CD4-positive, alpha-beta memory T cell (primary cell): Measurements from ENCODE around the gene CDK6. TPM values are rescaled to one million over a fixed set of nuclear protein-coding genes. Genes with fewer than 3 reads are reported as not detected.

Experiments used
- CTCF ChIA-PET: fragments of 350-600 bp; sonication (Branson Sonifier 250); formaldehyde crosslinking; loops from one replicate; lab custom pipeline; 2021; ENCODE audit warnings: inconsistent platforms; ENCODE audit not compliant: partially characterized antibody; lab: Charles Lee
- POLR2A ChIA-PET: fragments of 350-600 bp; sonication (Branson Sonifier 250); formaldehyde crosslinking; loops from one replicate; lab custom pipeline; 2021; ENCODE audit not compliant: partially characterized antibody; lab: Charles Lee
- DNase-seq, 5 donors: peaks; one replicate each; pipeline versions ENCODE4 v3.0.0 to v3.0.0-alpha.2; 2020 to 2022; ENCODE audit warnings: mixed read lengths in 1 of 5
- H3K27ac ChIP-seq: one replicate; pipeline ENCODE4 v1.7.0; 2013; ENCODE audit warnings: low read depth, low read length
- H3K27me3 ChIP-seq: 2 replicates; pipeline ENCODE4 v1.7.0; 2013; ENCODE audit warnings: mild to moderate bottlenecking, low read length, moderate library complexity; ENCODE audit not compliant: insufficient read depth
- H3K36me3 ChIP-seq: 2 replicates; pipeline ENCODE4 v1.7.0; 2013; ENCODE audit warnings: mild to moderate bottlenecking, low read length, moderate library complexity; ENCODE audit not compliant: insufficient read depth
- H3K4me1 ChIP-seq: 2 replicates; pipeline ENCODE4 v1.7.0; 2013; ENCODE audit warnings: mild to moderate bottlenecking, low read length, moderate library complexity; ENCODE audit not compliant: insufficient read depth
- H3K4me3 ChIP-seq, 2 donors: one replicate each; pipeline ENCODE4 v1.7.0; 2013; ENCODE audit warnings: low read length in 2 of 2, mild to moderate bottlenecking in 1 of 2
- H3K9me3 ChIP-seq, 2 donors: one replicate each; pipeline ENCODE4 v1.7.0; 2013; ENCODE audit warnings: low read length in 2 of 2, control low read depth in 1 of 2; ENCODE audit not compliant: control insufficient read depth in 1 of 2
- H3K27ac Mint-ChIP-seq, 7 donors: one replicate each; pipeline ENCODE4 v1.8.0; 2020 to 2021; ENCODE audit warnings: mixed read lengths in 7 of 7, mild to moderate bottlenecking in 6 of 7, inconsistent platforms in 3 of 7, moderate library complexity in 3 of 7
- H3K27me3 Mint-ChIP-seq, 2 donors: one replicate each; pipeline ENCODE4 v1.8.0; 2020 to 2021; ENCODE audit warnings: mixed read lengths in 2 of 2
- H3K36me3 Mint-ChIP-seq, 2 donors: one replicate each; pipeline ENCODE4 v1.8.0; 2020 to 2021; ENCODE audit warnings: mixed read lengths in 2 of 2, inconsistent platforms in 1 of 2, mild to moderate bottlenecking in 1 of 2
- H3K4me1 Mint-ChIP-seq, 4 donors: one replicate each; pipeline ENCODE4 v1.8.0; 2020 to 2021; ENCODE audit warnings: mixed read lengths in 4 of 4, mild to moderate bottlenecking in 1 of 4
- H3K4me3 Mint-ChIP-seq, 8 donors: one replicate each; pipeline ENCODE4 v1.8.0; 2020 to 2021; ENCODE audit warnings: mixed read lengths in 8 of 8, mild to moderate bottlenecking in 7 of 8, moderate library complexity in 6 of 8, inconsistent platforms in 3 of 8
- H3K9me3 Mint-ChIP-seq, 8 donors: one replicate each; pipeline ENCODE4 v1.8.0; 2020 to 2021; ENCODE audit warnings: mixed read lengths in 8 of 8, mild to moderate bottlenecking in 5 of 8, inconsistent platforms in 3 of 8, moderate library complexity in 1 of 8
- intact Hi-C: fragments of 100-400 bp; cut with micrococcal nuclease; formaldehyde crosslinking; loops from one replicate; pipeline ENCODE4 v1.15.1; 2023
- polyA plus RNA-seq, 2 donors: library from polyadenylated mRNA; unstranded; fragments of 300-500 nt; fragmentation: Illumina TruSeq; gene quantifications; one replicate each; pipeline ENCODE4 v1.2.3, GENCODE V29; 2021
- total RNA-seq, 2 experiments: library from RNA; stranded (reverse); gene quantifications; one replicate each; pipeline ENCODE4 v1.2.3, GENCODE V29; 2021

Gene CDK6
- total and polyA plus RNA-seq, 4 experiments from 2014 or later, result 18.4 to 23.6 (median 21.1) TPM

- H3K27ac ChIP-seq, result peak overlapping the region; percentile 32
- no peak for DNase-seq
- H3K4me1 Mint-ChIP-seq, result peaks cover 65 to 82% (median 75%) of the 10 kb centered on the region in 4 donors
- no peaks in the 10 kb centered on the region for H3K27me3 ChIP-seq
- H3K4me3 Mint-ChIP-seq, result peak overlapping the region in 5 of 8 donors; percentile 4 to 52 (median 27)
- peaks cover 73% of the 10 kb centered on the region for H3K4me1 ChIP-seq
- intact Hi-C loops, result loop anchor here (2.0 to 5.0 kb wide), 2 partner anchors 40 to 62 kb away; no protein-coding TSS in a partner anchor
- ChIA-PET POLR2A (no interaction called here), CTCF (interaction anchor here (2.3 kb wide), 1 partner anchor 151 kb away, joined by 9 read pairs; no protein-coding TSS in a partner anchor)
- no peaks in the 10 kb centered on the region for H3K9me3 ChIP-seq
- H3K4me3 ChIP-seq, result no peak overlapping the region
- no peaks in the 10 kb centered on the region for H3K9me3 Mint-ChIP-seq
- H3K27me3 Mint-ChIP-seq, result no peaks in the 10 kb centered on the region
- H3K36me3 Mint-ChIP-seq, result peaks cover 0 to 3% of the 10 kb centered on the region in 2 donors
- H3K27ac Mint-ChIP-seq, result peak overlapping the region; percentile 54 to 91 (median 76)
- H3K36me3 ChIP-seq, result no peaks in the 10 kb centered on the region
These were observed 154.0 kb downstream of the CDK6 start for GRCh38 chr7:92682330-92682729.

DNA sequence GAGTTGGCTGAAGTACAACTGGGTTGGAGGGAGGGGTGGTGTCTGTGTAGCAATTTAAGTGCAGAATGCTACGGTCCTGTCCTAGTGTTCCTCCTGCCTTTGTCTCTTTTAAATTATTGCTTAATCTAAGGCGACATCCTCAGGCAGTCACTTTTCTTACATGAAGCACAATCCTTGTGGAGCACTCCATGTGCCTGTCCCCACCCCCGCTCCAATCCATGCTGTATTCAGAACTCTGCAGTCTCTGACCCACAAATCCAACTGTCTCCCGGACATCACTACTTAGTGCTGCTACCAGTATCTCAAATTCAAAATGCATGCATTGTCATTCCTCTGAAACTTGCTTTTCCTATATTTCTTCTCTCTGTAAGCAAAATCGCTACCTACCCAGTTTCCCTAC, 154.7 kb downstream of the CDK6 start:
- intact Hi-C loops, result loop anchor here (2.0 to 5.0 kb wide), 2 partner anchors 39 to 61 kb away; no protein-coding TSS in a partner anchor

DNA sequence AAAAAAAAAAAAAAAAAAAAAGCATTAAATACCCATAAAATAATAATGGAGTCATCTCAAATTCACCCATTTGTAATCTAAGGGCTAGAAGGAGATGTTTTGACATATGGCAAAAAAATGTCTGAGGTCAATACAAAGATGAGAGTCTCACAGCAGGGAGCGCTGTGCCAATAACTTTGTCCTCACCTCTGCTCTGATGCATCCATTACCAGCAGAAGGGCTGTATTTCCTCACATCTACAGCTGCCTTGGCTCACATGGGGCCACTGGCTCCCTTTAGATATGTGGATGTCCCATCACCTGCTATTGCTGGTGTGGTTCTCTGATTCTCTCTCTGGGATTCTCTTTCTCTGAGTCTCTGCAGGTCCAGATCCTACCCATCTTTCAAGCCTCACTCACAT, 155.9 kb downstream of the CDK6 start:
- Histone ChIP-seq H3K27ac (no peak overlapping the region), H3K36me3 (no peaks in the 10 kb centered on the region), H3K4me1 (peaks cover 57% of the 10 kb centered on the region), H3K4me3 (no peak overlapping the region), H3K27me3 (no peaks in the 10 kb centered on the region), H3K9me3 (no peaks in the 10 kb centered on the region)
- Mint-ChIP-seq H3K9me3 (no peaks in the 10 kb centered on the region), H3K4me3 (no peak overlapping the region), H3K36me3 (peaks cover 0 to 3% of the 10 kb centered on the region in 2 donors), H3K27me3 (no peaks in the 10 kb centered on the region), H3K27ac (peak overlapping the region in 2 of 7 donors; percentile 38 to 54), H3K4me1 (peaks cover 52 to 63% (median 60%) of the 10 kb centered on the region in 4 donors)
- ChIA-PET CTCF (interaction anchor here (0.9 to 2.3 kb wide), 2 partner anchors 10 to 153 kb away, joined by 4 to 9 read pairs; no protein-coding TSS in a partner anchor), POLR2A (interaction anchor here (1.3 kb wide), 1 partner anchor 152 kb away, joined by 4 read pairs; no protein-coding TSS in a partner anchor)
- intact Hi-C loops, result loop anchor here (5.0 kb wide), 1 partner anchor 38 kb away; no protein-coding TSS in a partner anchor
- no peak for DNase-seq

More for the DNA sequence above, 154.7 kb downstream of the CDK6 start:
- peak overlapping the region; percentile 15 to 91 (median 74) for H3K27ac Mint-ChIP-seq
- CTCF ChIA-PET, result interaction anchor here (2.3 kb wide), 1 partner anchor 151 kb away, joined by 9 read pairs; no protein-coding TSS in a partner anchor
- no peaks in the 10 kb centered on the region for H3K9me3 Mint-ChIP-seq
- peaks cover 0 to 3% of the 10 kb centered on the region in 2 donors for H3K36me3 Mint-ChIP-seq
- H3K27me3 Mint-ChIP-seq, result no peaks in the 10 kb centered on the region
- H3K4me1 Mint-ChIP-seq, result peaks cover 62 to 75% (median 69%) of the 10 kb centered on the region in 4 donors
- Histone ChIP-seq H3K4me3 (no peak overlapping the region), H3K27me3 (no peaks in the 10 kb centered on the region), H3K27ac (no peak overlapping the region), H3K9me3 (no peaks in the 10 kb centered on the region), H3K4me1 (peaks cover 66% of the 10 kb centered on the region), H3K36me3 (no peaks in the 10 kb centered on the region)
- DNase-seq, result no peak
- POLR2A ChIA-PET, result interaction anchor here (1.3 kb wide), 1 partner anchor 151 kb away, joined by 4 read pairs; no protein-coding TSS in a partner anchor
- H3K4me3 Mint-ChIP-seq, result peak overlapping the region in 4 of 8 donors; percentile 7 to 50 (median 24)

DNA sequence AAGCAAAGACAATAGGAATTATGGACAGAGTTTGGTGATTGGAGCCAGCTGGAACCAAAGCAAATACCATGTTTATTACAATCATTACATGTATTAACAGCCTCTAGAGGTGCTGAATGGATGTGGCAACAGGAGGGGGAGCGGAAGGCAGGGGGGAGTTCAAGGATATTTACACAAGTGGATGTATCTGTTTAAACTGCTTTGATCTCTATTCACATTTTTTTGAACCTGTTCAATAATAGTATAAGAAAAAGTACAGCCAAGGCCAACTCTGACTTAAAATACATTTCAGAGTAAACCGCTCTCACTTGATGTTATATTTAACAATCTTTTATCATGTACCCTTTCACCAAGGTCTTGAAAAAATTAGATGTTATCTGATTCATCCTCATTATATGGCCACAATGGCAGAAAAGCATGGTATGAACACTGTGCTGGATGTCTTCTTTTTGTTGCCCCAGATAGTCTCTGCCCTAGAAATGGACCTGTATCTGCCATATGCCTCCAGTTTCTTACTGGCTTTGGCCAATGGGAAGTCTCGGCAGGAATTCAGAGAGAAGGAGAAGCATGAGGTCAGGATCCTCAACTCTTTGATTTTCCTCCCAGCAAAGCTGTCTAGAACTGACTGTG, 158.0 kb downstream of the CDK6 start:
- Mint-ChIP-seq H3K27ac (no peak overlapping the region), H3K9me3 (no peaks in the 10 kb centered on the region), H3K36me3 (peaks cover 2 to 9% of the 10 kb centered on the region in 2 donors), H3K27me3 (no peaks in the 10 kb centered on the region), H3K4me1 (peaks cover 37 to 43% (median 42%) of the 10 kb centered on the region in 4 donors), H3K4me3 (peak overlapping the region in 1 of 8 donors; percentile 2)
- Histone ChIP-seq H3K4me3 (no peak overlapping the region), H3K9me3 (no peaks in the 10 kb centered on the region), H3K27me3 (no peaks in the 10 kb centered on the region), H3K36me3 (no peaks in the 10 kb centered on the region), H3K4me1 (peaks cover 37% of the 10 kb centered on the region), H3K27ac (no peak overlapping the region)
- DNase-seq, result no peak
- POLR2A ChIA-PET, result no interaction called here
- intact Hi-C loops, result no loop called here
- CTCF ChIA-PET, result no interaction called here

- no peaks in the 10 kb centered on the region for H3K27me3 ChIP-seq
- H3K4me1 Mint-ChIP-seq, result peaks cover 13 to 30% (median 15%) of the 10 kb centered on the region in 4 donors
- no peak overlapping the region for H3K4me3 ChIP-seq
- H3K36me3 Mint-ChIP-seq, result peaks cover 24 to 37% of the 10 kb centered on the region in 2 donors
- no peaks in the 10 kb centered on the region for H3K9me3 ChIP-seq
- H3K27ac Mint-ChIP-seq, result peak overlapping the region in 1 of 7 donors; percentile 74
- no peaks in the 10 kb centered on the region for H3K9me3 Mint-ChIP-seq
- no peak overlapping the region for H3K27ac ChIP-seq
- no peak for DNase-seq
- POLR2A ChIA-PET, result no interaction called here
- H3K4me3 Mint-ChIP-seq, result no peak overlapping the region
- H3K36me3 ChIP-seq, result no peaks in the 10 kb centered on the region
- intact Hi-C loops, result no loop called here
- CTCF ChIA-PET, result no interaction called here
- H3K27me3 Mint-ChIP-seq, result no peaks in the 10 kb centered on the region
- H3K4me1 ChIP-seq, result peaks cover 5% of the 10 kb centered on the region
These were observed 162.0 kb downstream of the CDK6 start for GRCh38 chr7:92674379-92674778.

GRCh38 chr7:92671505-92672169, 164.7 kb downstream of the CDK6 start:
- H3K36me3 ChIP-seq, result no peaks in the 10 kb centered on the region
- Mint-ChIP-seq H3K27ac (peak overlapping the region in 2 of 7 donors; percentile 4 to 8), H3K4me1 (peaks cover 0 to 20% (median 6%) of the 10 kb centered on the region in 4 donors), H3K36me3 (peaks cover 32 to 34% of the 10 kb centered on the region in 2 donors), H3K4me3 (no peak overlapping the region), H3K27me3 (no peaks in the 10 kb centered on the region), H3K9me3 (no peaks in the 10 kb centered on the region)
- POLR2A ChIA-PET, result no interaction called here
- no peaks in the 10 kb centered on the region for H3K9me3 ChIP-seq
- no peak overlapping the region for H3K4me3 ChIP-seq
- no peaks in the 10 kb centered on the region for H3K27me3 ChIP-seq
- H3K27ac ChIP-seq, result no peak overlapping the region
- no peaks in the 10 kb centered on the region for H3K4me1 ChIP-seq
- no peak for DNase-seq
- intact Hi-C loops, result no loop called here
- CTCF ChIA-PET, result no interaction called here
